H1 (cell line): ENCODE data around the gene RAB9B.

Source experiments
- BCL11A ChIP-seq, 2 experiments: IDR thresholded peaks; one replicate each; pipeline ENCODE4 v1.6.1; 2011; ENCODE audit warnings: low read depth in 2 of 2, low read length in 2 of 2, mild to moderate bottlenecking in 2 of 2
- CEBPB ChIP-seq: IDR thresholded peaks from 2 replicates; pipeline ENCODE4 v1.6.1; 2012; ENCODE audit warnings: low read depth, low read length
- CTCF ChIP-seq, 3 experiments: IDR thresholded peaks; 1 replicate in 2 of 3; 2 replicates in 1 of 3; pipeline versions ENCODE4 v1.5.1 to v1.6.1; 2011; ENCODE audit warnings: low read length in 3 of 3, mild to moderate bottlenecking in 3 of 3, inconsistent platforms in 2 of 3, low read depth in 1 of 3, moderate library complexity in 1 of 3; ENCODE audit not compliant: insufficient read depth in 1 of 3; ENCODE audit errors: control extremely low read depth in 1 of 3
- EZH2 ChIP-seq: fragments of 200-600 bp; sonication (generic); IDR thresholded peaks from 2 replicates; pipeline ENCODE4 v1.7.1; 2012; ENCODE audit warnings: low read depth, mild to moderate bottlenecking, moderate library complexity, low read length, inconsistent platforms; ENCODE audit not compliant: severe bottlenecking
- HDAC2 ChIP-seq, 2 experiments: fragments of 300-600 bp in 1 of 2; sonication (generic) in 1 of 2; IDR thresholded peaks; 2 replicates each; pipeline ENCODE4 v1.6.1; 2011 to 2012; ENCODE audit warnings: low read depth in 2 of 2, low read length in 2 of 2, mild to moderate bottlenecking in 2 of 2, moderate library complexity in 2 of 2, borderline replicate concordance in 1 of 2, inconsistent platforms in 1 of 2
- NRF1 ChIP-seq: IDR thresholded peaks from 2 replicates; pipeline ENCODE4 v1.6.1; 2011; ENCODE audit warnings: mild to moderate bottlenecking, low read depth, low read length, improper control_type of control experiment
- RBBP5 ChIP-seq: IDR thresholded peaks from 2 replicates; pipeline ENCODE4 v1.7.1; 2012; ENCODE audit warnings: low read depth, mild to moderate bottlenecking, inconsistent platforms, low read length, moderate library complexity, borderline replicate concordance
- SP4 ChIP-seq: IDR thresholded peaks from 2 replicates; pipeline ENCODE4 v1.6.1; 2012; ENCODE audit warnings: low read length, inconsistent platforms
- ZNF274 ChIP-seq: IDR thresholded peaks from 2 replicates; pipeline ENCODE4 v1.7.0; 2012; ENCODE audit warnings: low read length, borderline replicate concordance; ENCODE audit errors: extremely low read depth

GRCh38 chrX:103818842-103819619, 13.0 kb downstream of the RAB9B start:
- no peak for TF ChIP-seq BCL11A (IDR thresholded peaks at IDR 0.05; ENCODE audit: low read depth in 2 of 2, low read length in 2 of 2)
- no peak for TF ChIP-seq NRF1
- TF ChIP-seq SP4, result no peak
- no peak for TF ChIP-seq CEBPB
- TF ChIP-seq HDAC2 (IDR thresholded peaks at IDR 0.05; ENCODE audit: borderline replicate concordance in 1 of 2, low read depth in 2 of 2, low read length in 2 of 2), result no peak
- no peak for TF ChIP-seq CTCF (IDR thresholded peaks at IDR 0.05; ENCODE audit: control extremely low read depth in 1 of 3, insufficient read depth in 1 of 3, low read depth in 1 of 3, low read length in 3 of 3)
- no peak for TF ChIP-seq ZNF274
- no peak for TF ChIP-seq EZH2
- no peak for TF ChIP-seq RBBP5
